VCaP (cell line): ENCODE data around the gene CPZ.
"Not testable (repeated sequence)": the region's sequence is repeated elsewhere in the genome, so short reads cannot be mapped to it uniquely, and the experiment has no call there.

Source experiments
- H3K27ac ChIP-seq: fragments of 450-650 bp; 2 replicates; pipeline ENCODE4 v1.5.1; 2017
- CTCF ChIP-seq: fragments of 450-650 bp; conservative IDR thresholded peaks from 2 replicates; pipeline ENCODE4 v1.5.1; 2017; ENCODE audit warnings: mild to moderate bottlenecking, moderate library complexity

CPZ gene

GRCh38 chr4:8568068-8568668, 24.4 kb upstream of the CPZ start:
- no peak for TF ChIP-seq CTCF

GRCh38 chr4:8570201-8570600, 22.4 kb upstream of the CPZ start:
- H3K27ac ChIP-seq: no peak overlapping the region
- no peak for TF ChIP-seq CTCF

More at GRCh38 chr4:8568068-8568668, 24.4 kb upstream of the CPZ start:
- no peak overlapping the region for H3K27ac ChIP-seq

GRCh38 chr4:8571702-8572685, 20.6 kb upstream of the CPZ start:
- H3K27ac ChIP-seq: no peak overlapping the region
- no peak for TF ChIP-seq CTCF

GRCh38 chr4:8573266-8573665, 19.3 kb upstream of the CPZ start:
- no peak for TF ChIP-seq CTCF
- no peak overlapping the region for H3K27ac ChIP-seq

- no peak for TF ChIP-seq CTCF
- H3K27ac ChIP-seq: no peak overlapping the region
Observed at GRCh38 chr4:8574796-8575370, 17.7 kb upstream of the CPZ start.

GRCh38 chr4:8575457-8575856, 17.1 kb upstream of the CPZ start:
- H3K27ac ChIP-seq: no peak overlapping the region
- TF ChIP-seq CTCF: no peak

- not testable (repeated sequence) for H3K27ac ChIP-seq
Observed at GRCh38 chr4:8576591-8576990, 16.0 kb upstream of the CPZ start.

GRCh38 chr4:8577046-8577445, 15.5 kb upstream of the CPZ start:
- TF ChIP-seq CTCF: no peak
- no peak overlapping the region for H3K27ac ChIP-seq
